GM12892 (cell line): ENCODE measurements around the gene WWC1.
"Not testable (repeated sequence)": the region's sequence is repeated elsewhere in the genome, so short reads cannot be mapped to it uniquely, and the experiment has no call there.

Source experiments
- DNase-seq: peaks from one replicate; pipeline ENCODE4 v3.0.0; 2011; ENCODE audit not compliant: insufficient read length
- FAIRE-seq: peaks from 2 replicates; lab custom pipeline; 2011; peaks lifted over from hg19 to GRCh38; lab: Jason Lieb, UNC
- POLR2A ChIP-seq: IDR thresholded peaks from 2 replicates; pipeline ENCODE4 v1.6.1; 2011; ENCODE audit warnings: low read depth, low read length, control low read depth
- POLR2AphosphoS5 ChIP-seq: IDR thresholded peaks from 2 replicates; pipeline ENCODE4 v1.6.1; 2011; ENCODE audit warnings: low read depth, low read length, control low read depth
- TAF1 ChIP-seq: IDR thresholded peaks from 2 replicates; pipeline ENCODE4 v1.6.1; 2011; ENCODE audit warnings: low read depth, mild to moderate bottlenecking, control low read depth, low read length, borderline replicate concordance

The WWC1 gene

DNA sequence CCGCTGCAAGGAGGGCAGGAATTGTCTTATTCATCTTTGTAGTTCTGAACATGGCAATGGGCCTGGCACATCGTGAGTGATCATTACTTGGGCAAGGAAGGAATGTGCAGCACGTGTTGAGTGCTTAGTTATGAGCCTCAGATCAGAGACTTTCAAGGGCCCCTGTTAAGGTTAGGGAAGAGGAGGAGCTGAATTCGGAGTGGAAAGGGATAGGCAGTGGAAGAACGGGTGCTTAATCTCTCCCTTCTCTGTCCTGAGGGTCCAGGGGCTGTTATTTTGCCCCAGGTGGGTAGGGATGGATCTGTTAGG, 135.4 kb downstream of the WWC1 start:
- FAIRE-seq: no peak
- no peak for TF ChIP-seq POLR2AphosphoS5
- no peak for TF ChIP-seq TAF1
- TF ChIP-seq POLR2A: no peak
- no peak for DNase-seq

- no peak for TF ChIP-seq POLR2A
- no peak for TF ChIP-seq TAF1
- TF ChIP-seq POLR2AphosphoS5: no peak
- no peak for DNase-seq
- no peak for FAIRE-seq
Observed at GRCh38 chr5:168427224-168427623, 135.8 kb downstream of the WWC1 start.

GRCh38 chr5:168428552-168428951, 137.1 kb downstream of the WWC1 start:
- TF ChIP-seq TAF1: no peak
- TF ChIP-seq POLR2A: no peak
- FAIRE-seq: no peak
- DNase-seq: no peak

- no peak for TF ChIP-seq POLR2AphosphoS5
- no peak for FAIRE-seq
- no peak for DNase-seq
Observed at GRCh38 chr5:168430296-168430695, 138.9 kb downstream of the WWC1 start.

DNA sequence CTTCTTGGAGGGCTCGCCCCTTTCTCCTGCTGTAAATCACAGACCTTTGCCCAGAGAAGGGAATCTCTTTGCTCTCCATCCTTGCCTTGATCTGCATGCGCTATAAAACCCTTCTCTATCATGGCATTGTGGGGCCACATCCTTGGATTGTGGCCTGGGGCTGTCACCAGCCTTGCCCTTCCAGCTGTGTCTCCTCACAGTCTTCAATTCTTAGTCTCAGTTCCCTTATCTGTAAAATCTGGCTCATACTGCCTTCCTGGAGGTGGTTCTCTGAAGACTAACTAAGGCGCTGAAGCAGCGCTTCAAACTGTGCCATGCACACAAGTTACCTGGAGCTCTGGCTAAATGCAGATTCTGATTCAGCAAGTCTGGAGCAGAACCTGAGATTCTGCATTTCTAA, 141.5 kb downstream of the WWC1 start:
- FAIRE-seq: peak; percentile 67
- no peak for DNase-seq
- no peak for TF ChIP-seq TAF1
- no peak for TF ChIP-seq POLR2AphosphoS5
- TF ChIP-seq POLR2A: no peak

GRCh38 chr5:168434001-168434400, 142.6 kb downstream of the WWC1 start:
- no peak for FAIRE-seq
- no peak for DNase-seq
- TF ChIP-seq POLR2AphosphoS5: no peak

GRCh38 chr5:168434746-168435321, 143.4 kb downstream of the WWC1 start:
- FAIRE-seq (no peak), DNase-seq (no peak)
- no peak for TF ChIP-seq TAF1
- no peak for TF ChIP-seq POLR2AphosphoS5
- TF ChIP-seq POLR2A: no peak

GRCh38 chr5:168435340-168435739, 143.9 kb downstream of the WWC1 start:
- not testable (repeated sequence) for FAIRE-seq, DNase-seq

DNA sequence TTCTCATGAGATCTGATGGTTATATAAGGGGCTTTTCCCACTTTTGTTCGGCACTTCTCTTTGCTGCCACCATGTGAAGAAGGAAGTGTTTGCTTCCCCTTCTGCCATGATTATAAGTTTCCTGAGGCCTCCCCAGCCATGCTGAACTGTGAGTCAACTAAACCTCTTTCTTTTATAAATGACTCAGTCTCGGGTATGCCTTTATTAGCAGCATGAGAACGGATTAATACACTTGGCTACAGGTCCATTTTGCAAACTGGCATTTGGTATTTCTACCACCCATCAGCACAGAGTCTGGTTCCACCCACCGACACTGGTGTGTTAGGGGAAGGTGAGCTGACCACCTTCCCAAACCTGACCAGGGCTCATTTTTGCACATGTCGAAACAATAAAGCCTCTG, 146.9 kb downstream of the WWC1 start:
- TF ChIP-seq POLR2A (no peak), POLR2AphosphoS5 (no peak), TAF1 (no peak)
- no peak for FAIRE-seq
- DNase-seq: no peak

GRCh38 chr5:168443533-168443932, 152.1 kb downstream of the WWC1 start:
- FAIRE-seq: no peak
- no peak for DNase-seq
- TF ChIP-seq TAF1: no peak
- no peak for TF ChIP-seq POLR2A
- TF ChIP-seq POLR2AphosphoS5: no peak

DNA sequence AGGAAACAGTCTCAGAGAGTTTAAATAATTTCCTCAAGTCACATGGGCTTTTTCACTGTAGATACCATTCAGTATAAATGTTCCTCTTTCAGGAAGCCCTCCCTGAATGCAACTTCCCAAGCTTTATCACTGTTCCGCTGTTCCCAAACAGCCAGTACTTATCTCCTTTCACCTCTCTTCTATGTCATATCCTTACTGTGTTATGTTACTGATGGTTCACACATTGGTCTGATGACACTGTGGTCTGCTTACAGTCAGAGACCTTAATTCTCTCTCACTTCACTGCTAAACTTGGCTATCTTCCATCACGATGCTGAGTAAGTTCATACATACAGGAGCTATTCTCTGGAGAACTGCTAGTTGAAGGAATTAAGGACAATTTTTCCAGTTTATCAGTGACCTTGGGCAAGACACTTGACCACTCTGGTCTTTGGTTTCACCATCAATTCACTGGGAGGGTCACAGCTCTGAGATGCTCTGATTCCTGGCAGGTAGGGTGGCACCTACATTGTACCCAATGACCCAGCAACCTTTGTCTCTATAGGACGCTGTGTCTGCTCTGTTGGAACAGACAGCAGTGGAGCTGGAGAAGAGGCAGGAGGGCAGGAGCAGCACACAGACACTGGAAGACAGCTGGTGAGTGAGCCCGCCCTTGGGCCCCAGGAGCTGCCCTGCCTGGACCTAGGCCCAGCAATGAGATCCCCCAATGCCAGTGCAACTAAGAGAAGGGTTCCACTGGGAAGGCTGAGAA, 152.7 kb downstream of the WWC1 start:
- FAIRE-seq (no peak), DNase-seq (no peak)
- TF ChIP-seq POLR2AphosphoS5 (no peak), TAF1 (no peak), POLR2A (no peak)

DNA sequence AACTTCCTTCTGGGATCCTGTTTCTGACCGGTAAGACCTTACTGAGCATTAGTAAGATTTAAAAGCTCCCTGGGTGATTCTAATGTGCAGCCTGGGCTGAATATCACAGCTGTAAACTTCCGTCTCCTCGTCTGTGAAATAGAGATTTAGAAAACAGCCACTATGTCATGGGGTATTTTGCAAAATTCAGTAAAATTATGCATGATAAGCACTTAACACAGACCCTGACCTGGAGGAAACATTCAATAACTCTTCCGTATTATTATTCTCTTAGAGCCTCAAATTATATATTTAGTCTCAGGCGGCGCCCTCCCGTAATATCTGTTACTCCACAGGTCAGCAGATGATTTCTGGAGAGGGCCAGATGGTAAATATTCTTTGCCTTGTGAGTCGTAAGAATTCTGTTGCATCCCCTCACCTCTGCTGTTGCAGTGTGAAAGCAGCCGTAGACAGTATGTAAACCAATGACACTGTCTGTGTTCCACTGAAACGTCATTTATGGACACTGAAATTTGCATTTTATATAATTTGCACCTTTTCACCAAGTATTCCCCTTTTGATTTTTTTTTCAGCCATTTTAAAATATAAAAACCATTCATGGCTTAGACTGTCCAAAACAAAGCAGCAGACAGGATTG, 155.7 kb downstream of the WWC1 start:
- TF ChIP-seq POLR2A (no peak), TAF1 (no peak), POLR2AphosphoS5 (no peak)
- DNase-seq: no peak
- FAIRE-seq: no peak

GRCh38 chr5:168447808-168448207, 156.4 kb downstream of the WWC1 start:
- no peak for TF ChIP-seq POLR2AphosphoS5
- TF ChIP-seq TAF1: no peak
- TF ChIP-seq POLR2A: no peak
- FAIRE-seq: no peak
- DNase-seq: no peak

DNA sequence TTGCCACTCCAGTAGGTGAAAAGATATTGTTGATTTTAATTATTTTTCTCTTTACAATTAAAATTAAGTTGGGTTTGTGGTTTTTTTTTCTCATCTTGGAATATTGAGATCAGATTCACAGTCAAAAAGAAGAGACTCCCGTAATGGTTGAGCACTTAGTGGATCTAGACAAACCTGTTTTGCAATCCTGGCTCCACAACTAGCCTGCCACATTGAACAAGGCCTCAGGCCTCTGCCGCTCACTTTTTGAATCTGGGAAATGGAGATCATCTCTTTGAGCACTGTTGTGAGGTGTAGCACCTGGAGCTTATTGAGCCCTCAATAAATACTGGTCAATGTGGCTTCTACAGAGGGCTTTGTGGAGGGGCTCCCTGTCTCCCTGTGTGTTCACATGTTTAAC, 157.7 kb downstream of the WWC1 start:
- FAIRE-seq (no peak), DNase-seq (no peak)
- TF ChIP-seq POLR2AphosphoS5 (no peak), TAF1 (no peak), POLR2A (no peak)
